Brain pericyte (primary cell): ENCODE data around the gene NMS.

ENCODE experiments used
- DNase-seq: peaks from one replicate; pipeline ENCODE4 v3.0.0-alpha.2; 2012; ENCODE audit warnings: low read depth, low spot score

The NMS gene

DNA sequence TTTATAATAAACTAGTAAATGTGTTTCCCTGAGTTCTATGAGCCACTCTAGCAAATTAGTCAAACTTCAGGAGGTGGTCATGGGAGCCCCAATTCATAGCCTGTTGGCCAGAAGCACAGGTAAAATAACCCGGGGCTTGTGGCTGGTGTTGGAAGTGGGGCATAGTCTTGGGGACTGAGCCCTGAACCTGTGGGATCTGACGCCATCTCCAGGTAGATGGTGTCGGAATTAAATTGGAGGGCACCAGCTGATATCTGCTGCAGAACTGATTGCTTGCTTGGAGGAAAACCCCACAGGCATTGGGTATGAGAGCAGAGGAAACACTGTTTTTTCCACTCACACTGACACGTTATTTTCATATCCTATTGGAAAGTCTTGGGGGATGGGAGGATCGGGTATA is 14.1 kb downstream of the NMS start:
- no peak for DNase-seq

DNA sequence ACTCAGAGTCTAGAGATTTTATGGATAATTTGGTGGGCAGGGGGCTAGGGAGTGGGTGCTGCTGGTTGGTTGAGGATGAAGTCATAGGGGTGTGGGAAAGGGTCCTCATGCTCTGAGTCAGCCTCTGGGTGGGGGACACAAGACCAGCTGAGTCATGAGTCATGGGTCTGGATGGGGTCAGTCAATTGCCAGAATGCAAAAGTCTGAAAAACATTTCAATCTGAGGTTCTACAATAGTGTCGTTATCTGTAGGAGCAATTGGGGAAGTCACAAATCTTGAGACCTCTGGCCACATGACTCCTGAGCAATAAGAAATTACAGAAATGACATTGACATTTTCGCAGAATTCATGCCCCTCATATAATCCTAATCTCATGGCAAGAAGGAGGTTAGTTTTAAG is 15.1 kb downstream of the NMS start:
- DNase-seq, result no peak

- DNase-seq, result no peak
These were observed 24.4 kb downstream of the NMS start for GRCh38 chr2:100494712-100495111.

- DNase-seq, result no peak
These were observed 32.5 kb downstream of the NMS start for GRCh38 chr2:100502782-100503181.

GRCh38 chr2:100504542-100504941 is 34.3 kb downstream of the NMS start:
- no peak for DNase-seq

- no peak for DNase-seq
These were observed 38.8 kb downstream of the NMS start for GRCh38 chr2:100509066-100509465.

DNA sequence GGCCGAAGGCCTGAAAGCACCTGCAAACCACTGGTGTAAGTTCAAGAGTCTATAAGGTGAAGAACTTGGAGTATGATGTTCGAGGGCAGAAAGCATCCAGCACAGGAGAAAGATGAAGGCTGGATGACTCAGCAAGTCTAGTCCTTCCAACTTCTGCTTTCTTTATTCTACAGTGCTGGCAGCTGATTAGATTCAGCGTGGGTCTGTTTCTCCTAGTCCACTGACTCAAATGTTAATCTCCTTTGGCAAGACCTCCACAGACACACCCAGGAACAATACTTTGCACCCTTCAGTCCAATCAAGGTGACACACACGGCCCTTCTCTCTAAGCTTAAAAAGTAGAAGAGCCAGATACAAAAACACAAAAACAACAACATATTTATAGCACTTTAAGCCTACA is 43.4 kb downstream of the NMS start:
- DNase-seq, result no peak

DNA sequence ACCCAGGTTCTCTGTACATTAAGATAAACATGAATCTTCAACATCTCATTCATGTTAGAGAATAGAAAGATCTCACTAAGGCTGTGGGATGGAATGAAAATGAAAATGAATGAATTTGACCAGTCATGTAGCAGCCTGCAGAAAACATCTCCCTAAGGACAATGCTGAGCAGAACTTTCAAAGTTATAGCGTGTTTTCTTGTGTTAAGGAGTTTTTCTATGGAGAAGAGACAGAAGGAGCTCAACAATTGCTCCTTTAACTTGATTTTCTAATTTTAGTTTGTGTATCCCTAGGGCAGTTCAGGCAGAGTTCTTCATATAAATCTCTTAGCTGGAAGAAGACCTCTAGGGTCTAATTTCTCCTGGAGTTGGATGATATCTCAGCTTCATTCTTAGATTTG is 47.3 kb downstream of the NMS start:
- no peak for DNase-seq

GRCh38 chr2:100518801-100519200 is 48.5 kb downstream of the NMS start:
- DNase-seq, result no peak

- no peak for DNase-seq
These were observed 49.9 kb downstream of the NMS start for GRCh38 chr2:100520224-100520623.

DNA sequence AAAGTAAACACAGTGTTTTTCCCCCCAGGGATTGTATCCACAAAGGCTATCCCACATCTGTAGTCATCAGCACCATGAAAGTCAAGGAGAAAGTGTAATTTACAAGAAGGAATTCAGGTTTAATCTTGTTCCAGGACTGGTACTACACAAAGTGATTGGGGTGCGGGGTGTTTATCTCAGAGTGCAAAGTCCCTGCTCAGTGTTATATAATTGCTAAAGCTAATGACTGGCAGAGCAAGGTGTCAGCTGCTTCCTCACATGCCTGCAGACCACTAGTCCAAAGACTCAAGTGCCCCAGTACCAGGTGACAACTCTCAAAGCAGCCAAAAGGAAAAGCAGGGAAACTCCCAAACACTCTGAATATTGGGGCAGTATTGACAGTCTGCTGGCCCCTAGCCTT is 52.1 kb downstream of the NMS start:
- no peak for DNase-seq

- no peak for DNase-seq
These were observed 54.0 kb downstream of the NMS start for GRCh38 chr2:100524331-100524730.

DNA sequence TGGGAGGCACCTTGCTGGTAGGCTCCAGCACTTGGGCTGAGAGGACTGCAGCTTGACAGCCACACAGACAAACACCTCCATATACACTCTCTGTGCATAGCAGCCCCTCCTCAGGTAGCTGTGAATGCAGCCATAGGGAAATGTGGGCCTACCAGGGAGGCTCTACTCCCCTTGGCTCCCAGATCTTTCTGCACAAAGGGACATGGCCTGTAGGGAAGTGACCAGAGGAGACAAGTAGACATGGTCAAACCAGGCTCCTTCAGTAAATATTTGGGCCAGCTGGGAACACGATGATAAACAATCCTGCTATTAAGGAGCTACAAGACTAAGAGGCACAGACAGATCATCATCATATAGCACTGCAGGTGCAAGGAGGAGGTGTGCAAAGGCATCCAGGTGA is 56.6 kb downstream of the NMS start:
- DNase-seq, result no peak

GRCh38 chr2:100527440-100528015 is 57.2 kb downstream of the NMS start:
- no peak for DNase-seq

- no peak for DNase-seq
These were observed 58.9 kb downstream of the NMS start for GRCh38 chr2:100529176-100529575.

DNA sequence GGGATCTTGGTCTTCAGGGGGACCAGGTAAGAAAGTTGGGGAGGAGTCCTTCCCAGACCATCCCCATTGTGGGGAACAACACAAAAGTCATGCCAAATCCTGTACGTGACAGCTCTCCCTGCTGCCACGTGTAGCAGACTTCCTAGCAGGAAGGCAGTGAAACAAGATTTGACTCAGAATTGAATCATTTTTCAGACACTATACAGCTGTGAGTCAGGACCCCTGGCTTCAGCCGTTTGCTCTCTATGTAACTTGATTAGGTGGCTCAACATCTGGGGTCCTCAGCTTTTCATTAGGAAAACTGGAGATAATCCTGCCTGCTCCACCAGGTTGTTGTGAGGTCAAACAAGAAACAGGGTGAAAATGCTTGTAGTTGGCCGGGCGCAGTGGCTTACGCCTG is 59.6 kb downstream of the NMS start:
- no peak for DNase-seq
